Osteocyte (in vitro differentiated cells): ENCODE results near the gene ABLIM1. TPM values are rescaled to one million over a fixed set of nuclear protein-coding genes. Genes with fewer than 3 reads are reported as not detected.

Source experiments
- DNase-seq: peaks from one replicate; pipeline ENCODE4 v3.0.0; 2021; ENCODE audit warnings: mixed read lengths; ENCODE audit not compliant: unreplicated experiment; ENCODE audit errors: extremely low spot score
- H3K27ac Mint-ChIP-seq: one replicate; pipeline ENCODE4 v1.8.0; 2021; ENCODE audit warnings: mild to moderate bottlenecking, mixed read lengths; ENCODE audit not compliant: unreplicated experiment
- H3K27me3 Mint-ChIP-seq: one replicate; pipeline ENCODE4 v1.8.0; 2021; ENCODE audit warnings: mixed read lengths; ENCODE audit not compliant: unreplicated experiment
- H3K36me3 Mint-ChIP-seq: one replicate; pipeline ENCODE4 v1.8.0; 2021; ENCODE audit warnings: mixed read lengths; ENCODE audit not compliant: unreplicated experiment
- H3K4me1 Mint-ChIP-seq: one replicate; pipeline ENCODE4 v1.8.0; 2021; ENCODE audit warnings: mixed read lengths; ENCODE audit not compliant: unreplicated experiment
- H3K4me3 Mint-ChIP-seq: one replicate; pipeline ENCODE4 v1.8.0; 2021; ENCODE audit warnings: mild to moderate bottlenecking, moderate library complexity, mixed read lengths; ENCODE audit not compliant: unreplicated experiment
- H3K9me3 Mint-ChIP-seq: one replicate; pipeline ENCODE4 v1.8.0; 2021; ENCODE audit warnings: mixed read lengths; ENCODE audit not compliant: unreplicated experiment
- CTCF ChIP-seq: fragments of 200-600 bp; sonication (generic); IDR thresholded peaks from 2 replicates; pipeline ENCODE4 v1.5.0; 2021; ENCODE audit warnings: antibody characterized with exemption, mild to moderate bottlenecking, moderate library complexity
- total RNA-seq: library from RNA; stranded (reverse); gene quantifications from 2 replicates; pipeline ENCODE4 v1.2.1, GENCODE V29; 2021

ABLIM1 gene
- total RNA-seq, 1 donor from 2014 or later, result 39.0 TPM

- Mint-ChIP-seq H3K4me3 (no peak overlapping the region), H3K4me1 (peaks cover 23% of the 10 kb centered on the region), H3K9me3 (no peaks in the 10 kb centered on the region), H3K27me3 (no peaks in the 10 kb centered on the region), H3K27ac (no peak overlapping the region), H3K36me3 (peaks cover 2% of the 10 kb centered on the region)
- no peak for DNase-seq
- TF ChIP-seq CTCF, result no peak
Observed at GRCh38 chr10:114603948-114604347, 54.1 kb downstream of the ABLIM1 start.

GRCh38 chr10:114603303-114603702 lies 54.8 kb downstream of the ABLIM1 start:
- Mint-ChIP-seq H3K4me1 (peaks cover 23% of the 10 kb centered on the region), H3K27ac (no peak overlapping the region), H3K27me3 (no peaks in the 10 kb centered on the region), H3K9me3 (no peaks in the 10 kb centered on the region), H3K36me3 (peaks cover 2% of the 10 kb centered on the region), H3K4me3 (no peak overlapping the region)
- DNase-seq, result no peak
- no peak for TF ChIP-seq CTCF

DNA sequence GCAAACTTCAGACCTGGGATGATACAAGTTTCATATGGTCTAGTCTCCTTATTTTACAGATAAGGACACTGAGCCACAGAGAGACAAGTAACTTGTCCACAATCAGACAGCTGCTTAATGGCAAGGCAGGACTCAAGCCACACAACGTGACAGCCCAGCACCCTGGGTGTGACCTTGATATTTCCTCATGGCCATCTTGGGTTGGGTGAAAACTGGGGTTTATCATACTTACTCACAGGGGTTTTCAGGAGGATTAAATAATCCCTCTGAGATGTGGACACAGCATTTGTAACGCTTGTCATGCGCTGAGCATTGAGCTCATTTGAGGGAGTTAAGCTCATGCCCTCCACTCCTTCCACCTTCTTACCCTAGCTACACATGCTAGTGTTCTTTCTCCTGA lies 58.0 kb downstream of the ABLIM1 start:
- Mint-ChIP-seq H3K27me3 (no peaks in the 10 kb centered on the region), H3K9me3 (no peaks in the 10 kb centered on the region), H3K36me3 (peaks cover 2% of the 10 kb centered on the region), H3K27ac (no peak overlapping the region), H3K4me3 (no peak overlapping the region), H3K4me1 (peaks cover 25% of the 10 kb centered on the region)
- no peak for TF ChIP-seq CTCF
- no peak for DNase-seq

DNA sequence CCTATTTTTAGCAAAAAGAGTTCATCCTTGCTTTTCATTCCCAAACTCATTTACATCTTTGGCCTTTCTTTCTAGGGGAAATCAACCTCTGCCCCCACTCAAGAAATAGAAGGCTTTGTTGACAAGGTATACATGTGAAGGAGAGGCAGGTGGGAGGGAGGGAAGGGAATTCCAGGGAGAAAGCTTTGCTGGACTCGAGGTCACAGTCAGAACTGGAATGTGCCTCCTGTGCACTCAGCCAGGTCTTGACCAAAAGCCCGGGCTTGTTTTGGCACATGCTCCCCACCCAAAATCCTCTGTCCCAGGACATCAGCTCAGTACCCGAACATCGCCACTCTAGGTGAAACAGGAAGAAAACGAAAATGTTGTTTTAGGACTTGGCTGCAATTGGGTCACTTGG lies 61.3 kb downstream of the ABLIM1 start:
- no peak for TF ChIP-seq CTCF
- no peak for DNase-seq
- H3K36me3 Mint-ChIP-seq, result peaks cover 4% of the 10 kb centered on the region
- no peaks in the 10 kb centered on the region for H3K27me3 Mint-ChIP-seq
- no peak overlapping the region for H3K27ac Mint-ChIP-seq
- H3K4me1 Mint-ChIP-seq, result peaks cover 7% of the 10 kb centered on the region
- no peak overlapping the region for H3K4me3 Mint-ChIP-seq
- peaks cover 11% of the 10 kb centered on the region for H3K9me3 Mint-ChIP-seq

- Mint-ChIP-seq H3K4me1 (peaks cover 7% of the 10 kb centered on the region), H3K36me3 (peaks cover 2% of the 10 kb centered on the region), H3K27ac (no peak overlapping the region), H3K4me3 (no peak overlapping the region), H3K9me3 (peaks cover 14% of the 10 kb centered on the region), H3K27me3 (no peaks in the 10 kb centered on the region)
- no peak for TF ChIP-seq CTCF
- no peak for DNase-seq
Observed at GRCh38 chr10:114593816-114594468, 64.1 kb downstream of the ABLIM1 start.
